Measurements from ENCODE around the gene TRA2B.

Gene TRA2B

GRCh38 chr3:185867650-185868049, 70.2 kb downstream of the TRA2B start:
- DNase-seq (ENCODE audit: low read depth in 2 of 2) = no peak

- no peak for DNase-seq (ENCODE audit: low read depth in 2 of 2)
These were observed 70.8 kb downstream of the TRA2B start for GRCh38 chr3:185866995-185867394.

GRCh38 chr3:185866555-185866954, 71.3 kb downstream of the TRA2B start:
- DNase-seq (ENCODE audit: low read depth in 2 of 2) = no peak
